ENCODE data around the gene FLAD1.
"Not testable (repeated sequence)": the region's sequence is repeated elsewhere in the genome, so short reads cannot be mapped to it uniquely, and the experiment has no call there.

The FLAD1 gene

DNA sequence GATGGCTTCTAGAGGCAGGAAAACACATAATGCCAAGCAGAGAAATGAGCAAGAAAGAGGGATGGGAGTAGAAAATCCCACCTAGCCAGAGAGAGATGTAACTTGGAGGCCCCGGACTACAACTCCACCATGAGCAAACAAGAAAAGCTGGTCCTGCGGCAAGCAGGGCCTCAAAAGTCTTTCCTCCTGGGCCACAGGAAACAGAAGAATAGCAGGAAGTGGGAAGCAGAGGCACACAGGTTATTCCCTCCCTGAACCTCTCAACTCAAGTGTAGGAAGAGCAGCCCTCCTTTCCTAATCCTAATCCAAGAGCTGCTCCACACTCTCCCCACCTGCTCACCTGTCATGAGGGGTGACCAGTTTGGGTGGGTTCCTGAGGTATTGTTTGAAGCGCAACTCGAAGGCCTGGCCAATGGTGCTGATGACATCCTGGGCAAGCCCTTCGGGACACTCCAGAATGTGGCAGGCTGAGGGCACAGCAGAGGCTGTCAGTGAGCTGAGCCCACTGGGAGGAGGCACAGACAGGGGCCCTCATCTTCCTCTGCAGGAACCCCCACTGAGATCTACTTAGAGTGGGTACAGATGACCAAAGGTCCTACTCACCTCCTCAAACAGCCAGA lies 15.7 kb upstream of the FLAD1 start:
- DNase-seq (ENCODE audit: low read depth, low spot score) = no peak

DNA sequence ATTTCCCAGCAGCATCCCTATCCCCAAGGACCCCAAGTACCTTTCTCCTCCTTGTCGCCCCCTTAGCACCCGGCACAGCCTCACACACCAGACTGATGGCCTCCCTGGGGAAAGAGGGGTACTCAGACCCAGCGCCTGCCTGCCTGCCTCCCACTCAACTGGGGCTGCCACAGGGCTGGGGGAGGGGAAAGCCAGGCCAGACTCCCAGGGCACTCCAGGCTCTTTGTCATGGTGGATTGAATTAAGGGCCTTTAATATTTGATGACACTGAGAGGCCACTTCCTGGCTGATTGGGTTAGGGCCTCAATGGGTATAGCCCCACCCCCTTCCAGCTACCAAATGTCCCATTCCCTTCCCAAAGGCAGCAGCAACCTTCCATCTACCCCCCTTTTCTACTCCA lies 14.4 kb upstream of the FLAD1 start:
- no peak for DNase-seq (ENCODE audit: low read depth, low spot score)

DNA sequence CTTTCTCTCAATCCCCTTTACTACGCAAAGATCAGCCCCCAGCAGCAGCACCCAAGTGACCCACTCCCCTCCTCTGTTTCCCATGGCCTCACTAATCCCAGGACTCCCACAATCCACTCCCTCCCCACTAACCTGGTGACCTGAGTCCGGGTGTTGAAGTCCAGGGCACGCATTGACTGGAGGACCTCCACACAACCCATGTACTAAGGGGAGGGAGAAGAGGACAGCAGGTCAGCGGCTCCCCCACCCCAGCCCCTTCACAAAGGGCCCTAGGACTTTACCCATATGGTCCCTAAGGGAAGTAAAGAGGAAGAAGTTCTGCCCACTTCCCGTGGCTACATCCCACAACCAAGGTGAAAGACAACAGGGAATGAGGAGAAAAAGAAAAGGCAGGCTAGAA lies 13.9 kb upstream of the FLAD1 start:
- DNase-seq (ENCODE audit: low read depth, low spot score) = no peak

DNA sequence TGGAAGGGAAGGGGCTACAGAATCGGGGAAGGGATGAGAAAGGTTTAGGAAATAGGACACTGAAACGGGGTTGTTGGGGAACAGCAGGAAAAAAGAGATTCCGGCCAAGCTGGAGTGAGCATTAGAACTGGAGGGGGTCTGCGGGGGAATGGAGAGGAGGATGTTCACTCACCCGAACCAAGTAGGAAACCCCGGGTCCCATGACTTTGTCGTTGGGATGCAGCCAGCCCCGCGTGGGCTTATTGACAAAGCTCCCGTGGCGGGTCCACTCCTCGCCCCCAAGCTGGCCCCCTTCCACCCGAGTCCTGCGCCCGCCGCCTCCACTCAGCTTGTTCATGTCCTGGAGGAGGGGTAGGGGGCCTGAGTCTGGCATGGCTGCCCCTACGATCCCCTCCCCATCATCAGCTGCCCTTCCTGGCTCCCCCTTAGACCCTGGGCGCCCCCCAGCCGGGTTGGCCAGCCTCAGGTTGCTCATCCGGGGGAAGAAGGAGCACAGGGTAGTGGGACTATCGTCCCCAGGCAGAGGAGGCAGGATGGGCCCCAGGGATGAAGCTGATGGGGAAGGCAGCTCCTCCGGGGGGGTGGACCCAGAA lies 13.2 kb upstream of the FLAD1 start:
- no peak for DNase-seq (ENCODE audit: low read depth, low spot score)

DNA sequence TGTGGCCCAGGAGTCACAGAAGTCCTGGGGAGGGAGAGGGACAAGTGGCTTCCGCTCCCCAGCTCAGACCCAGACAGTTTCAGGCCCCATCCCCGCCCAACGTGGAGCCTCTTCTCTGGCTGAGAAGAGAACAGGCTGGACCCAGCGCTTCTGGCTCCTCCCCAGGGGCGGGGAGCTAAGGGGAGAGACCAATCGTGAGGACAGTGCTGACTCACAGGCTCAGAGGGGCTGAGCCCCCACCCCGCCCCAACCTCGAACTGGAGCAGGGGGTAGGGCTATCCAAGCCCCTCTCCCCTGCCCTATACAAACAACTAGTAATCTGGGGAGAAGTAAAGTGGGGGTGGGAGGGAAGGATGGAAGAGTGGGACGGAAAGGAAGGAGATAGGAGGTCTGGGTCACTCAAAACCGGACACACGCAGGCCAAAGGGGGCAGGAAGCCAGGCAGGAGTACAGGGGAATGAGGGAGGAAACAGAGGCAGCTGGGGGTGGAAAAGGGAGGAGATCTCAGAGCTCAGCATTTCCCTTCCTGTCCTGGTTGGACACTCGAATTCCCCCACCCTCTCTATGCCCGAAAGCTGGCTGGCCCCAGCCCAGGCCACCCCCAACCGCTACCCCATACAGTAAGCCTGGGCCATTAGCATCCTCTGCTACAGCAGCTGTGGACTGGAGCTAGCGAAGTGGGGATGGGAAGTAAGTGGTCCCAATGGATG lies 12.4 kb upstream of the FLAD1 start, which contains the start of gene SHC1:
TSS of gene SHC1 (minus strand) at position 117 of the 710 bp plus-strand sequence. CDS start 221 bp downstream, outside the sequence.
- no peak for DNase-seq (ENCODE audit: low read depth, low spot score)

DNA sequence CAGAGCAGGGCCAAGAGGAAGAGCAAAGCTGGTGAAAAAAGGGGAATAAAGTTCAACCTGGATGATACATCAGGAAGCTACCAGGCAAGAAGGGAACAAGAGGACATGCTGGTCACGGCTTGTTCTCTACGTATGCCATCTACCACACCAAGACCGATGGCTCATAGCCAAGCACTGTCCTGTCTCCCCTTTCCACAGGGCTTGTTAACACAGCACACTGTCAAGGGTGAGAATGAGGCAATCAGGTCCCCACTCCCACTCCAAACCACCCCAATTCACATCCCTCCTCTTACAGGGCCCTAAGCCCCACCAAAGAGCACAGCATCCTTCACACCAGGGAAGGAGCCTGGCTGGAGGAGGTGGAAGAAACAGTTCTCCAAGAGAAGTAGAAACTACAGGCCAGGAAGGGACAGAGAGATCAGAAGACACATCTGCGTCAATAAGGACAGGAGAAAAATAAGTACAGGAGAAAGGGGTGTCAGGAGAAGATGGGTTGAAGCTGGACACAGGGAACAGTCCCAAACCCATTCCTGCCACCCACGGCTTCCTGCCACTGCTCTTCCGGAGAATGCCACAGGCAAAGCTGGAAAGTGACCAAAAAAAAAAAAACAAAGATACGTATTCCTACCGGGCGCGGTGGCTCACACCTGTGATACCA lies 11.7 kb upstream of the FLAD1 start:
- DNase-seq (ENCODE audit: low read depth, low spot score) = no peak

DNA sequence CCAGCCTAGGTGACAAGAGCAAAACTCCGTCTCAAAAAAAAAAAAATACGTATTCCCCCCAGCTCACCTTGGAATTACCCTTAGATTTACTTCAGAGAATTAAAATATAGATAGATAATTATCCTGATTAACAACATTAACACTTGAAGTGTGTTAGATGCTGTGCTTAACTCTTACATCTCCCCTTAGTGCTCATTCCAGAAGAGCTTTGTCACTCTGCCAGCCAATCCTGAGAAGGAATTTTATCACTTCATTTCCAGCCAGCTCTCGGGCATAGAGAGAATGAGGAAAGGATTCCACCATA lies 11.0 kb upstream of the FLAD1 start:
- no peak for DNase-seq (ENCODE audit: low read depth, low spot score)

DNA sequence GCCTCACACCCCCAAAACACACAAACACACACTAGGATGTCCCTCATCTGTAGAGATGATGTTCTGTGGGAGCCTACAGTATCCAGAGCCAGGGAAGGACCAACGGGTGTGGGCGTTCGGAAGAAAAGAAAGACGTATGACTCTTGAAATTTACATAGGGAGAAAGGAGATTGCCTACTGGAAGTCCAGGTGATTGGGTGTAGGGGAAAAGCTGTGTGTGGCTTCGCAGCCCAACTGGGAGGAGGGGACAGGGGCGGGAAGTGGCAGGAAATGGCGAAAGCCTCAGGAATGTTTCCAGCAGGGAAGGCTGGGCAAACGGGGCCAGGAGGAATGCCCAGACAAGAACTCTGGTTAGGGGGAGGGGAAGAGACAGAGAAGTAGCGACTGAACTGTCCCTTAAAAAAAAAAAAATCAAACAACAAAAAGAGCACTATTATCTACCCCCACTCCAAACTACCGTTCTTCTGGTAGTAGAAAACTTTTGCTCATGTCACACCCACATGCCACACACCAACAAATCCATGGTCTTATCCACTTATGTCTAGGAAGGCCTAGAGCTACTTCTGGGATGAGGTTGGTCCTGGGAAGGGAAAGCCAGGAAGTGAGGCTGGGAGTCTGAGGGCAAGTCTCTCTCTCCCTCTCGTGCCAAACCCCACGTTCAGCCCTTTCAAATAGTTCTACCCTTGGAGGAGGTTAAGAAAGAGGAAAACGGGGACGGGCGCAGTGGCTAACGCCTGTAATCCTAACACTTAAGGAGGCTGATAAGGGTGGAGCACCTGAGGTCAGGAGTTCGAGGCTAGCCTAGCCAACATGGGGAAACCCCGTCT lies 10.4 kb upstream of the FLAD1 start:
- peak; percentile 98 for DNase-seq (ENCODE audit: low read depth, low spot score)

DNA sequence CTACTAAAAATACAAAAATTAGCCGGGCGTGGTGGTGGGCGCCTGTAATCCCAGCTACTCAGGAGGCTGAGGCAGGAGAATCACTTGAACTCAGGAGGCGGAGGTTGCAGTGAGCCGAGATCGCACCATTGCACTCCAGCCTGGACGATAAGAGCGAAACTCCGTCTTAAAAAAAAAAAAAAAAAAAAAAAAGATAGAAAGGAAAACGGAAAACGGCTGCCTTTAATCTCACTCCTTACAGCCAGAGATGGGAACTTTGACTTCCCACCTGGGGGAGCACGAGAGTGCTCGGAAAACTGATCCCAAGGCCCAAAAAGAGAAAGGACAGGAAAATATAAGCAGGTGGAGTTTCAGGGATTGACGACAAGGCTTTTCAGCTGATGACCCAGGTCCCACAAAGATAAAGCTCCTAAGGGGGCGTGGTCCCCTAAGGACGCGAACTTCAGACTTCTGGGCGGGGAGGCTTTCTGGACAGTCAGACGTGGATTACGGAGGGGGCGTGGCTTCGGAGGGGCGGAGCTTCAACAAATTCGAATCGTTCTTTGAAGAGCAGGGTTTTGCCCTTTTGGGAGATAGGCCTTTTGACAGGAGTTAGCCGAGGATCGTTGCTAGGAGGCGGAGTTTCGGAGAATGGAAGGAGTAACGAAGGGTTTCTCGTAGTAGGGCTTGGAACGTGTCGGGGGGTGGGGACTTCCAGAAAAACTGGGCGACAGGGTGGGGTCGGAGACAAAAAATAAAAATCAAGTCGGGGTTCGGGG lies 9.6 kb upstream of the FLAD1 start:
- DNase-seq (ENCODE audit: low read depth, low spot score) = peak; percentile 93

DNA sequence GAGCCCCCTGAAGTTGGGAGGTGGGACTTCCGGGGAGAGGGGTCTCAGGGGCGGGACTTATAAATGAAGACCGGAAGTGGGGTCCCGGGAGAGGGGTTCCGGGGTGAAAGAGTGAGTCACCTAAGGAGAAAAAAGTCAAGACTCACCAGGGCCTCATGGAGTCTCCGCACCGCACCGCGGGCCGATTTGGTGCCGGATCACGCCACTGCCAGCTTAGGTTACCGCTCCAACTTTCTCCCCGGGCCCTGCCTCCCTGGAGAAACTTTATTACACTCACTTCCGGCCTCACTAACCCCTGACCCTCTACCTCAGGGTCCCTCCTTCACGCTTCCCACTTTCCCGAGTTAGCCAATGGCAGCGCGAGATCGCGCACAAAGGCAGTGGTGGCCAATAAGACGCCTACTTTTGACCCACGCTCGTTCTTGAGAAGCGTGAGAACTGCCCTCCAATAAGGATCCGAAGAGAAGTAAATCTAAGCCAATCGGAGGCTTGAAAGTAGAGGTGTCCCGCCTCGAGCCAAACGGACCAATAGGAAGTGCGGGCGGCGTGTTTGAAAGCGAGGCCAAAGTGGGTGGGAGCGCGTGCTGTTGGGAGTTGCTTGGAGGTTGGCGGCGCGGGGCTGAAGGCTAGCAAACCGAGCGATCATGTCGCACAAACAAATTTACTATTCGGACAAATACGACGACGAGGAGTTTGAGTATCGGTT lies 8.9 kb upstream of the FLAD1 start, which contains the start of gene CKS1B:
TSS of gene CKS1B (plus strand) at position 580 of the 706 bp plus-strand sequence. CDS start at position 645, 65 bp downstream.
- DNase-seq (ENCODE audit: low read depth, low spot score) = peak; percentile 100

DNA sequence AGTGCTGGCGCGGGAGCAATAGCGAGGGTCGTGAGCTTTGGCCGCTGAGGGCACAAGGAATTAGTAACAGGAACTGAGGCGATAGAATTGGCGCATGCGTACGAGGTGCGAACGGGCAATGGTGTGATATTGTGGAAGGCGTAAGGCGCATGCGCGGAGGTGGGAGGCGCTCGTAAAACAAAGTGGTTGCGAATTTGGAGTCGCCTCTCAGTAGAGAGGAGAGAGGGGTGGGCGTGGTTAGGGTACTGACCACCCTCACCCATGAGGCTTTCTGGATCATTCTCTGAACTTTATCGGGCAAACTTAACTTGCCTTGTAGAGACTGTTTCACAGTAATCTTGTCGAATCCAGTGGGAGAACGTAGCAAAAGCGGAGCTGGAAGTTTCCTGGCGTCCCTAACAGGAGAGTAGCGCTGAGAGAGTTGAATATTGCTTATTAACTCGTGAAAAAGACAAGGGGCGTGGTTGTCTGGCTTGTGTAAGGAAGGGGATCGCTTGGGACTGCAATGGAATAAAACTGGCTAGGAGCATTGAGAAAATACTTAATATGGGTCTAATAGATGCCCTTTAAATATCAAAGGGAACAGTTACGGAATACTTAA lies 8.2 kb upstream of the FLAD1 start:
- DNase-seq (ENCODE audit: low read depth, low spot score) = no peak

DNA sequence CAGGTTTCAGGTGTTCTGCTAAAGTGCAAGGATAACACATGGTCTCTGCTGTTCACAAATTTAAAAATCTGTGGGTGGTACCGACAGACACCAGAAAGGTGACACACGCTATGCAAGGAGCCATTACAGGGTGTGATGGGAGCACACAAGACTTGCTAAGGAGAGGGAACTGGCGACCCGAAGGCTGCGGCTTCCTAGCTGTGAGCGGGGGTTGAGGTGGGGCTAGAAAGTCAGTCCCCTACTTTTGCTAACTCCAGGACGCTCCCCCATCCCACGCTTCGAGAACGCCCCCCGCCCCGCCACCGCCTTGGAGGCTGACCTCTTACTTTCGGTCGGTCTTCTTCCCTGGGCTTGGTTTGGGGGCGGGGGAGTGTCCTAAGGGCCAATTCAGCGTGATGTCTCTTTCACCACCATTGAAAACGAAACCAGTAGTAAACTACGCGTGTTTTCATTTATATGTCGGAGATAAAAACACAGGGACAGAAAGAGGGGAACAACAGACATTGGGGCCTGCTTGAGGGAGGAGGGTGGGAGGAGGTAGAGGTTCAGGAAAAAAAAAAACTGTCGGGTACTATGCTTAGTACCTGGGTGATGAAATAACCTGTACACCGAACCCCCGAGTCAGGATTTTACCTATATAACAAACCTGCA lies 7.6 kb upstream of the FLAD1 start:
- DNase-seq (ENCODE audit: low read depth, low spot score) = no peak

DNA sequence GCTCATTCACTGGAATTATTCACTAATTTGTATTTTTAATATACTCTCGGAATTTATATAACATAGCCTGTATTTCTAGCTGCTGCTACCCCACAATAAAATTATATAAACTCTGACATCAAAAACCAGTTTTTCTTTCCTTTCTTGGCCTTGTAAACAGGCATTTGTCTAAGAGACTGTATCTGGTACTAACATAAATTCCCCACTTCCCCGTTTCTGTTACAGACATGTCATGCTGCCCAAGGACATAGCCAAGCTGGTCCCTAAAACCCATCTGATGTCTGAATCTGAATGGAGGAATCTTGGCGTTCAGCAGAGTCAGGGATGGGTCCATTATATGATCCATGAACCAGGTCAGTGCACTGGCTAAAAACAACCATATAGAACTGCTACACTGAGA lies 5.4 kb upstream of the FLAD1 start:
- not testable (repeated sequence) for DNase-seq (ENCODE audit: low read depth, low spot score)

DNA sequence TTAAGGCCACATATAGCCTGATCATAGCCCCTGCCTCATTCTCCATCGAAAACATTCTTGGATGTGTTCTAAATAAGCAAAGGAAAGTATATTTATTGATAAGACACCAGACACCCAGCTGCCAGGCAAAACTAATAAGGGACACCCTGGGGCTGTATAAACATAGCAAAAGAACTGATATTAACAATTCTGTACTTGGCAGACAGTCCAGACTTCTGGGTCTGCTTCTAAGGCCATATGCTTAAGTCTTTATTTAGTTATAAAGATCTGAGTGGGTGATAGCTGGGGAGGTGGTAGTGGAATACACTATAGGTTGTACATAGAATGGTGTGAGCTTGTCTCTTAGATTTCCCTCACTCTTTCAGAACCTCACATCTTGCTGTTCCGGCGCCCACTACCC lies 4.8 kb upstream of the FLAD1 start:
- no peak for DNase-seq (ENCODE audit: low read depth, low spot score)

DNA sequence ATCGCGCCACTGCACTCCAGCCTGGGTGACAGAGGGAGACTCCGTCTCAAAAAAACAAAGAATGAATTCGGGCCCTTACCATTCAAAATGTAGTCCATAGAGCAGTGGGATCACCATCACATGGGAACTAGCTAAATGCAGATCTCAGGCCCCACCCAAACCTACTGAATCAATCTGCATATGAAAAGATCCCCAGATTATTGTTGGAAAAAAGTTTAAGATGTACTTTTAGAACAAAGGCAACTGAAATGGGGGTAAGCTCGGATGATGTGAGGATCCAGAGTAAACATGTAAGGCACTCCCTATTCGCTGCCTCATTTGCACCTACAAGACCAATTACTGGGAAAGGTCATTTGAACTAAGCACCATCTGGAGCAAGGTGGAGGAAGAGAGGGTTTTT lies 803 bp upstream of the FLAD1 start:
- DNase-seq (ENCODE audit: low read depth, low spot score) = no peak

DNA sequence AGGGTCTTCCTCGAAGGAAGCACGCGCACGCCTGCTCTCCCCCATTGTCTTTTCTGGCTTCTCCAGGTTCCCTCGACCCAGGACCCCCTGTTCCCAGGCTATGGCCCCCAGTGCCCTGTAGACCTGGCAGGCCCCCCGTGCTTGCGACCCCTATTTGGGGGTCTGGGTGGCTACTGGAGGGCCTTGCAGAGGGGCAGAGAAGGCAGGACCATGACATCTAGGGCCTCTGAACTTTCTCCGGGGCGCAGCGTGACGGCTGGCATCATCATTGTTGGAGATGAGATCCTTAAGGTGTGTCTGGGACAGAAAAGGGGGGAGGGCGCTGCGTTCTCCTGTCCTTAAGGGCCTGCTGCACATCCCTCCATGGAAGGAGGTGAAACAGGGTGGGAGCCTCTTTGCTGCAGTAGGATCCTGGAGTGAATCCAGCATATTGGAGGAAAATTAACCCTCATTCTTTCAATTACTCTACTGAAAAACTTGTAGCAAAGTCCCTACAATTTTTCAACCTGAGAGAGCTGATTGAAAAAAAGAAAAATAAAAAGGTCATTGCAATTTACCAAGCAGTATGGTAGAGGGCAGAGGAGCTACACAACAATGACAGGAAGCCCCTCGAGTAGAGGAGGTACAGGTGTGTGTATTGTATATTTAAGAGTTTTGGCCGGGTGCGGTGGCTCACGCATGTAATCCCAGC lies 777 bp downstream of the FLAD1 start:
- no peak for DNase-seq (ENCODE audit: low read depth, low spot score)

DNA sequence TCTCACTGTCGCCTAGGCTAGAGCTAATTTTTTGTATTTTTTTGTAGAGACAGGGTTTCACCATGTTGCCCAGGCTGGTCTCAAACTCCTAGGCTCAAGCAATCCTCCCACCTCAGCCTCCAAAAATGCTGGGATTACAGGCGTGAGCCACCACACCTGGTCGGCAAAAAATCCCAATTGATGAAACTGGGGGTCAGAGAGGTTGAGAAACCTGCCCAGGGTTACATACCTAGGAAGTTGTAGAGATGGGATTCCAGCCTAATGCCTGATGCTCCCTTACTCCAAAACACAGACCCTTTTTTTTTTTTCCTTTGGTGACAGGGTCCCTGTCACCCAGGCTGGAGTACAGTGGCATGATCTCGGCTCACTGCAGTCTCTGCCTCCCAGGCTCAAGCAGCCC lies 3.6 kb downstream of the FLAD1 start:
- DNase-seq (ENCODE audit: low read depth, low spot score) = not testable (repeated sequence)

DNA sequence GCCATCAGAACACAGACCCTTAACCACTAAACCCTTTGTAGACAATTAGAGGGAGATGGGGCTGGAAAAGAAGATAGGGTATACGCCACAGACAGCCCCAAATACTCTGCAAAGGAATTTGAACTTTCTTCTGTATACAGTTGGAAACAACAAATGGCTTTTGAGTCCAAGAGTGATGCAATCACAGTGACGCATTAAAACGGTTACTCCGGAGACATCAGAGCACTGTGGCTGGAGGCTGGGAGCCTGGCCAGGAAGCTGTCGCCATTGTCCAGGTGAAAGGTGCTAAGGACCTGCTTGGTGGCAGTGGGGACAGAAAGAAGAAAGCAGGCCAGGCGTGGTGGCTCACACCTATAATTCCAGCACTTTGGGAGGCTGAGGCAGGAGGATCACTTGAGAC lies 4.2 kb downstream of the FLAD1 start:
- no peak for DNase-seq (ENCODE audit: low read depth, low spot score)

Data from iPS DF 19.7 (cell line).